ENCODE data around the gene PPM1N. TPM values are rescaled to one million over a fixed set of nuclear protein-coding genes. Genes with fewer than 3 reads are reported as not detected.

The PPM1N gene
- total RNA-seq, 1 experiment from 2014 or later = 0.34 TPM

GRCh38 chr19:45488708-45489107 lies 9.5 kb upstream of the PPM1N start:
- DNase-seq (ENCODE audit: low read depth) = no peak

GRCh38 chr19:45489216-45489855 lies 8.9 kb upstream of the PPM1N start:
- DNase-seq (ENCODE audit: low read depth) = no peak

GRCh38 chr19:45492137-45492626 lies 6.1 kb upstream of the PPM1N start:
- no peak for DNase-seq (ENCODE audit: low read depth)

- DNase-seq (ENCODE audit: low read depth) = no peak
These were observed 5.4 kb upstream of the PPM1N start for GRCh38 chr19:45492627-45493470.

- DNase-seq (ENCODE audit: low read depth) = no peak
These were observed 3.9 kb upstream of the PPM1N start for GRCh38 chr19:45494261-45494916.

- DNase-seq (ENCODE audit: low read depth) = no peak
These were observed 3.1 kb upstream of the PPM1N start for GRCh38 chr19:45495178-45495577.

- DNase-seq (ENCODE audit: low read depth) = no peak
These were observed 1.8 kb upstream of the PPM1N start for GRCh38 chr19:45496349-45496953.

GRCh38 chr19:45497791-45498190 lies 452 bp upstream of the PPM1N start:
- no peak for DNase-seq (ENCODE audit: low read depth)

GRCh38 chr19:45499196-45500180 lies 1.2 kb downstream of the PPM1N start:
- no peak for DNase-seq (ENCODE audit: low read depth)

- no peak for DNase-seq (ENCODE audit: low read depth)
These were observed 2.9 kb downstream of the PPM1N start for GRCh38 chr19:45500918-45501729.

- no peak for DNase-seq (ENCODE audit: low read depth)
These were observed 3.4 kb downstream of the PPM1N start for GRCh38 chr19:45501730-45502014.

- DNase-seq (ENCODE audit: low read depth) = no peak
These were observed 3.9 kb downstream of the PPM1N start for GRCh38 chr19:45502111-45502510.

- DNase-seq (ENCODE audit: low read depth) = no peak
These were observed 5.7 kb downstream of the PPM1N start for GRCh38 chr19:45503909-45504308.

GRCh38 chr19:45505151-45505995 lies 7.1 kb downstream of the PPM1N start:
- peak; percentile 38 for DNase-seq (ENCODE audit: low read depth)

GRCh38 chr19:45505996-45506245 lies 7.7 kb downstream of the PPM1N start:
- no peak for DNase-seq (ENCODE audit: low read depth)

- DNase-seq (ENCODE audit: low read depth) = peak; percentile 87
These were observed 8.2 kb downstream of the PPM1N start for GRCh38 chr19:45506246-45506988.

GRCh38 chr19:45506989-45507871 lies 9.0 kb downstream of the PPM1N start, which contains the start of gene VASP:
Gene VASP, plus strand, starts transcription at chr19:45507479. Its CDS starts 293 bp downstream, at chr19:45507772.
- DNase-seq (ENCODE audit: low read depth) = peak; percentile 89

All from HT1080 (cell line).